ENCODE data around the gene JAG1. TPM values are rescaled to one million over a fixed set of nuclear protein-coding genes. Genes with fewer than 3 reads are reported as not detected.

The JAG1 gene
- total and polyA plus RNA-seq, 2 donors (not counting 3 experiments of a cell fraction or from before 2014, with no cell fraction given), result 19.7 to 37.0 TPM

DNA sequence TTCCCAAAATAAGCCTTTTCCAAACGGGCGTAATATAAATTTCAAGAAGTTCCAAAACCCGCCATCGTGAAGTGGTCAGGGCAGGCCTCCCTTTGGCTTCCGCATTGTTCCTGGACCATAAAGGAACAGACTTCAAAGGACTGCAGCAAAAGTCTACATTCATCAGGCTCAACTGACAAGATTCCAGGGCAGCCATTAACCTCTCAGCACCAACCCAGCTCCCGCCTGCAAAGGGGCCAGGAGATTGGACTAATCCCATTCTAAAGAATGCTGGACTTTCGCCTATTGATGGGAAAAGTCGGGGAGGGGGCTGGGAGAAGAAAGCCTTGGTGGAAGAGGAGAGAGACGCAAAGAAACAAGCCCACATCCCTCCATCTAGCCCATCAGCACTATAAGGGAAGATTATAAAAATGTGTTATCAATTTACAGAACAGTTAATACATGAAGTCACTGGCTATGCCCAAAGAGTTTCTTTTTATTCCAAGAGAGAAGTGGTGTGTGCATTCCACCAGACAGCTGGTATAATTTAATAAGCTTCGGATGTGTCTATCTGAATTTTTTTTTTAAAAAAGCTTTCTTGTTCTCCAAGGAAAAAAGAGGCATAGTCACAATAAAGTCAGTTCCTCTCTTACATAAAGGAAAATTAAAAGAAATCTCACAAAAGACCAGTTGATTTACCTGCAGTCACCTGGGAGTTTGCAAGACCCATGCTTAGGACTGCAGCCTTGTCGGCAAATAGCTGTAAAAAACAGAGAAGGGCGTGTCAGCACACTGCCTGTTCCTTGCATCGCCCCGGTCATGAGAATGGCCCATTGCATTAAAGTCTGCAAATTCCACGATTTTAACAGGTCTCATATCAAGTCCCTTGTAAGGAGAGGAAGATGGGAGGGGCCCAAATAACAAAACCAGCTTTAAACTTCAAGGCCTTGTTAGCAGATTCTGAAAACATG lies 17.8 kb downstream of the JAG1 start:
- ChIA-PET CTCF (interaction anchor here (0.9 to 1.4 kb wide), 3 partner anchors 19 to 103 kb away, joined by 3 read pairs; no protein-coding TSS in a partner anchor), POLR2A (no interaction called here)
- no peak for TF ChIP-seq POLR2A (IDR thresholded peaks at IDR 0.05; ENCODE audit: low read depth, low read length)
- no peak for TF ChIP-seq EZH2 (IDR thresholded peaks at IDR 0.05; ENCODE audit: borderline replicate concordance, low read depth, low read length, severe bottlenecking)
- no peak for TF ChIP-seq FOS (IDR thresholded peaks at IDR 0.05; ENCODE audit: borderline replicate concordance, insufficient read depth, low read length)
- TF ChIP-seq, protein P1, sequence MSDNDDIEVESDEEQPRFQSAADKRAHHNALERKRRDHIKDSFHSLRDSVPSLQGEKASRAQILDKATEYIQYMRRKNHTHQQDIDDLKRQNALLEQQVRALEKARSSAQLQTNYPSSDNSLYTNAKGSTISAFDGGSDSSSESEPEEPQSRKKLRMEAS (IDR thresholded peaks at IDR 0.05; ENCODE audit: insufficient read depth, insufficient read length), result no peak
- TF ChIP-seq POLR2AphosphoS5 (IDR thresholded peaks at IDR 0.05; ENCODE audit: insufficient read depth, low read depth, low read length), result no peak
- TF ChIP-seq, protein P2, sequence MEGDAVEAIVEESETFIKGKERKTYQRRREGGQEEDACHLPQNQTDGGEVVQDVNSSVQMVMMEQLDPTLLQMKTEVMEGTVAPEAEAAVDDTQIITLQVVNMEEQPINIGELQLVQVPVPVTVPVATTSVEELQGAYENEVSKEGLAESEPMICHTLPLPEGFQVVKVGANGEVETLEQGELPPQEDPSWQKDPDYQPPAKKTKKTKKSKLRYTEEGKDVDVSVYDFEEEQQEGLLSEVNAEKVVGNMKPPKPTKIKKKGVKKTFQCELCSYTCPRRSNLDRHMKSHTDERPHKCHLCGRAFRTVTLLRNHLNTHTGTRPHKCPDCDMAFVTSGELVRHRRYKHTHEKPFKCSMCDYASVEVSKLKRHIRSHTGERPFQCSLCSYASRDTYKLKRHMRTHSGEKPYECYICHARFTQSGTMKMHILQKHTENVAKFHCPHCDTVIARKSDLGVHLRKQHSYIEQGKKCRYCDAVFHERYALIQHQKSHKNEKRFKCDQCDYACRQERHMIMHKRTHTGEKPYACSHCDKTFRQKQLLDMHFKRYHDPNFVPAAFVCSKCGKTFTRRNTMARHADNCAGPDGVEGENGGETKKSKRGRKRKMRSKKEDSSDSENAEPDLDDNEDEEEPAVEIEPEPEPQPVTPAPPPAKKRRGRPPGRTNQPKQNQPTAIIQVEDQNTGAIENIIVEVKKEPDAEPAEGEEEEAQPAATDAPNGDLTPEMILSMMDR (IDR thresholded peaks at IDR 0.05; ENCODE audit: extremely low read depth in 1 of 2, insufficient read depth in 1 of 2, low read depth in 1 of 2, low read length in 2 of 2), result no peak
- TF ChIP-seq MYC (IDR thresholded peaks at IDR 0.05; ENCODE audit: low read depth, low read length), result no peak
- no peak for TF ChIP-seq JUN (IDR thresholded peaks at IDR 0.05; ENCODE audit: borderline replicate concordance, insufficient read depth, insufficient read length, low read depth)
- TF ChIP-seq GATA2 (IDR thresholded peaks at IDR 0.05; ENCODE audit: insufficient read depth, insufficient read length, low read depth, low read length), result no peak
- Histone ChIP-seq H3K9ac (replicated peaks; ENCODE audit: extremely low read depth, insufficient read depth, low read length) (no peak overlapping the region), H3K9me3 (replicated peaks; ENCODE audit: control insufficient read depth, insufficient read depth, low read length) (no peaks in the 10 kb centered on the region), H3K79me2 (ENCODE audit: control insufficient read depth, insufficient read depth, low read length) (peaks cover 19% of the 10 kb centered on the region), H3K4me3 (replicated peaks in 1 of 3; ENCODE audit: insufficient read depth in 1 of 3, low read depth in 1 of 3, low read length in 3 of 3) (no peak overlapping the region), H4K20me1 (replicated peaks; ENCODE audit: control insufficient read depth, extremely low read depth, insufficient read depth, low read length) (no peaks in the 10 kb centered on the region), H3K4me1 (ENCODE audit: control insufficient read depth, extremely low read depth, insufficient read depth, low read length) (peaks cover 30% of the 10 kb centered on the region), H3K9me1 (replicated peaks; ENCODE audit: control insufficient read depth, extremely low read depth, insufficient read depth, low read length) (no peaks in the 10 kb centered on the region), H2AFZ (ENCODE audit: low read depth, low read length) (no peak overlapping the region), H3K27me3 (ENCODE audit: control insufficient read depth in 2 of 2, insufficient read depth in 2 of 2, low read length in 2 of 2) (no peaks in the 10 kb centered on the region), H3K4me2 (ENCODE audit: insufficient read depth, low read length) (no peak overlapping the region), H3K36me3 (ENCODE audit: control insufficient read depth in 2 of 2, extremely low read depth in 1 of 2, insufficient read depth in 2 of 2, low read length in 2 of 2) (peaks cover 9 to 34% of the 10 kb centered on the region in 2 experiments), H3K27ac (ENCODE audit: insufficient read depth, low read depth, low read length) (no peak overlapping the region)
- FAIRE-seq (no peak), DNase-seq (ENCODE audit: low read depth, low spot score) (no peak)
- no TSS peak for BruUV-seq (replicated peaks)
- intact Hi-C loops (cut with micrococcal nuclease) (no loop called here), dilution Hi-C loops (cut with MboI; ENCODE audit: extremely low pct_ligation_motif_present, low sequenced_read_pairs) (no loop called here)

Data from endothelial cell of umbilical vein (primary cell).